Activated naive CD4-positive, alpha-beta T cell treated with anti-CD3 and anti-CD28 coated beads, Interleukin-2, amount 50 U/mL, for 24 hours (primary cell): ENCODE results near the gene CEP192.
"Not testable (repeated sequence)": the region's sequence is repeated elsewhere in the genome, so short reads cannot be mapped to it uniquely, and the experiment has no call there.

ENCODE experiments used
- H3K27ac Mint-ChIP-seq: one replicate; pipeline ENCODE4 v1.8.0; 2021; ENCODE audit warnings: mild to moderate bottlenecking, mixed read lengths
- H3K27me3 Mint-ChIP-seq: one replicate; pipeline ENCODE4 v1.8.0; 2021; ENCODE audit warnings: mixed read lengths
- H3K36me3 Mint-ChIP-seq: one replicate; pipeline ENCODE4 v1.8.0; 2021; ENCODE audit warnings: mixed read lengths
- H3K4me1 Mint-ChIP-seq: one replicate; pipeline ENCODE4 v1.8.0; 2021; ENCODE audit warnings: mixed read lengths
- H3K4me3 Mint-ChIP-seq: one replicate; pipeline ENCODE4 v1.8.0; 2021; ENCODE audit warnings: mild to moderate bottlenecking, mixed read lengths
- H3K9me3 Mint-ChIP-seq: one replicate; pipeline ENCODE4 v1.8.0; 2021; ENCODE audit warnings: mixed read lengths

CEP192 gene

GRCh38 chr18:13048061-13048595, 57.0 kb downstream of the CEP192 start:
- Mint-ChIP-seq H3K9me3 (no peaks in the 10 kb centered on the region), H3K4me3 (no peak overlapping the region), H3K4me1 (peaks cover 33% of the 10 kb centered on the region), H3K27ac (no peak overlapping the region), H3K27me3 (no peaks in the 10 kb centered on the region), H3K36me3 (peaks cover 51% of the 10 kb centered on the region)

DNA sequence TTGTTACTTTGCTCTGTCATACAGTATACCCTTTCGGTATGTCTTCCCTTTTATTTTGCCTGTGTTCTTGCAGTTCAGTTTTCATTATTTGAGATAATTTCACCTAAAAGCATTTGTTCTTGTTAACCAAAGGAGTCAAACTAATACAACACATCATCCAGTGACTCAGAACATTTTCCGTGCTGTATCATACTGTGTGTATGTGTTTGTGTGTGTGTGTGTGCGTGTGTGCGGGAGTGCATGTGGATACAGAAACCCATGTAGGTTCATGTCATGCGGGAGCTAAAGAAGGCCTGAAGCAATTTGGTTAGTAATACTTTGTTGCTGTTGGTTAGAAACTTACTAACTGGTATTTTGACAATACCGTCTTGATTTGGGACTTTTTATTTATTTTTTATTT, 60.0 kb downstream of the CEP192 start:
- Mint-ChIP-seq H3K4me3 (no peak overlapping the region), H3K9me3 (no peaks in the 10 kb centered on the region), H3K27me3 (no peaks in the 10 kb centered on the region), H3K36me3 (peaks cover 39% of the 10 kb centered on the region), H3K27ac (peak overlapping the region; percentile 19), H3K4me1 (peaks cover 16% of the 10 kb centered on the region)

- Mint-ChIP-seq H3K4me1 (peaks cover 12% of the 10 kb centered on the region), H3K36me3 (peaks cover 35% of the 10 kb centered on the region), H3K9me3 (no peaks in the 10 kb centered on the region), H3K4me3 (no peak overlapping the region), H3K27me3 (no peaks in the 10 kb centered on the region), H3K27ac (no peak overlapping the region)
Observed at GRCh38 chr18:13051950-13052349, 60.8 kb downstream of the CEP192 start.

- H3K27ac Mint-ChIP-seq, result no peak overlapping the region
- no peak overlapping the region for H3K4me3 Mint-ChIP-seq
- H3K27me3 Mint-ChIP-seq, result no peaks in the 10 kb centered on the region
- H3K9me3 Mint-ChIP-seq, result no peaks in the 10 kb centered on the region
- H3K36me3 Mint-ChIP-seq, result peaks cover 23% of the 10 kb centered on the region
- H3K4me1 Mint-ChIP-seq, result peaks cover 12% of the 10 kb centered on the region
Observed at GRCh38 chr18:13054336-13054735, 63.2 kb downstream of the CEP192 start.

- no peak overlapping the region for H3K27ac Mint-ChIP-seq
- H3K36me3 Mint-ChIP-seq, result peaks cover 29% of the 10 kb centered on the region
- H3K4me1 Mint-ChIP-seq, result peaks cover 24% of the 10 kb centered on the region
- no peaks in the 10 kb centered on the region for H3K27me3 Mint-ChIP-seq
- H3K9me3 Mint-ChIP-seq, result no peaks in the 10 kb centered on the region
- H3K4me3 Mint-ChIP-seq, result no peak overlapping the region
Observed at GRCh38 chr18:13061630-13062189, 70.5 kb downstream of the CEP192 start.

DNA sequence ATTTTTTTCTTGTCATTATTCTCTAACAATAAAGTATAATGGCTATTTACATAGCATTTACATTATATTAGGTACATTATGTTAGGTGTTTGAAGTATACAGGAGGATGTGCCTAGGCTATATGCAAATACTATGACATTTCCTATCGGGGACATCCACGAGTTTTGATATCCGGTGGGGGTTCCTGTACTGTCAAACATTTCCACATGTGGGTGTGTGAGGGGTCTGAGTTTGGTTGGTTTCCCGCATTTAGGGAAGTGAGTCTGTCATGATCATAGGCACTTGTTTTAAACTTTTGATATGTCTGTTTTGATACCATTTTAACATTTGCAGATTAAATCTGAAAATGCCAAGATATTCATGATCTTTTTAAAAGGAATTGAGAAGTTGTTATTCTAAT, 76.0 kb downstream of the CEP192 start:
- Mint-ChIP-seq H3K4me3 (peak overlapping the region; percentile 11), H3K27ac (peak overlapping the region; percentile 19), H3K36me3 (peaks cover 31% of the 10 kb centered on the region), H3K4me1 (peaks cover 34% of the 10 kb centered on the region), H3K27me3 (no peaks in the 10 kb centered on the region), H3K9me3 (no peaks in the 10 kb centered on the region)

DNA sequence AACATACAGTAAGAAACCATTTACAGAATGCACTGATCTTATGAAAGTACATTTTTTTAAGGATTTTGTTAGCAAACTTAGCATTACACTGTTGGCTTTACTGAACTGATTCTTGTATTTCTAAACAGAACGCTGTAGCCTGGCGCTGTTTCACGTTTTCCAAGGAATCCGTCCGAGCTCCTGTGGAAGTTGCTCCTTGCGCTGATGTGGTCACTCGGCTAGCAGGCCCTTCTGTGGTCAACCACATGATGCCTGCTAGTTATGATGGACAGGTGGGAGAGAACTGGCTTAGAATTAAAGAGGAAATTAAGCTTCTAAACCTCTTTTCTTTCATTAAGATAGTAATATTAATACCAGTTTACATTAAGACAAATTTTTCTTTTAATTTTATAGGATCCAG, 76.8 kb downstream of the CEP192 start:
- peaks cover 31% of the 10 kb centered on the region for H3K36me3 Mint-ChIP-seq
- H3K4me1 Mint-ChIP-seq, result peaks cover 34% of the 10 kb centered on the region
- H3K9me3 Mint-ChIP-seq, result no peaks in the 10 kb centered on the region
- no peak overlapping the region for H3K4me3 Mint-ChIP-seq
- no peak overlapping the region for H3K27ac Mint-ChIP-seq
- H3K27me3 Mint-ChIP-seq, result no peaks in the 10 kb centered on the region

GRCh38 chr18:13070460-13070859, 79.3 kb downstream of the CEP192 start:
- no peak overlapping the region for H3K4me3 Mint-ChIP-seq
- no peaks in the 10 kb centered on the region for H3K9me3 Mint-ChIP-seq
- H3K27me3 Mint-ChIP-seq, result no peaks in the 10 kb centered on the region
- H3K36me3 Mint-ChIP-seq, result peaks cover 31% of the 10 kb centered on the region
- no peak overlapping the region for H3K27ac Mint-ChIP-seq
- H3K4me1 Mint-ChIP-seq, result peaks cover 22% of the 10 kb centered on the region

DNA sequence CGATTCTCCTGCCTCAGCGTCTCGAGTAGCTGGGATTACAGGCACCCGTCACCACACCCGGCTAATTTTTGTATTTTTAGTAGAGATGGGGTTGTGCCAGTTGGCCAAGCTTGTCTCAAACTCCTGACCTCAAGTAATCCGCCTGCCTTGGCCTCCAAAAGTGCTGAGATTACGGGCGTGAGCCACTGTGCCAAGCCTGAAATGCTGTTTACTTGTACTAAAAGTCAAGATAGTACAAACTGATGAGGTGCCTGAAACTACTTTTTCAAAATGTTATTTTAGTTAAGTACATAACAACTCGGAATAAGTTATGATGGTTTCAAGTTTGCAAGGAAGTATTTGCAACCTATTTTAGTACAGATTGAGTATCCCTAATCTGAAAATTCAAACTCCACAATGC, 85.7 kb downstream of the CEP192 start:
- H3K9me3 Mint-ChIP-seq, result no peaks in the 10 kb centered on the region
- no peaks in the 10 kb centered on the region for H3K27me3 Mint-ChIP-seq
- H3K27ac Mint-ChIP-seq, result no peak overlapping the region
- peaks cover 47% of the 10 kb centered on the region for H3K36me3 Mint-ChIP-seq
- peaks cover 6% of the 10 kb centered on the region for H3K4me1 Mint-ChIP-seq
- H3K4me3 Mint-ChIP-seq, result no peak overlapping the region

DNA sequence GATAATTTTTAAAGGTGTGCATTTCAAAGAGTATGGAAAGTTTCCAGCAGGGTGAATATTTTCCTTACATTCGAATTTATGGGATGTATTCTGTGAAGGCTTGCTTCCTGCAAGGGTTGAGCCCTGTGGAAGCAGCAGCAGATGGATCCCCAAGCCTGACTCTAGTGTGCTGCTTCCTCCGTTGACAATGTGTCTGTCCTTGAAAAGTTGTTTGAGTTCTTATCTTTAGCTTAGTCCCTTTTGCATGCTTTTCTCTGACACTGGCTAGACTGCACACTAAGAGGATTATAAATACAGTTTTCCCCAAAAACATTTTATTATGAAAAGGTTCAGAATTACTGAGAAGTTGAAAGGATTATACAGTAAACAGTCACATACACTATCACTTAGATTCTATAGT, 86.3 kb downstream of the CEP192 start:
- H3K36me3 Mint-ChIP-seq, result peaks cover 50% of the 10 kb centered on the region
- peaks cover 8% of the 10 kb centered on the region for H3K4me1 Mint-ChIP-seq
- H3K27ac Mint-ChIP-seq, result no peak overlapping the region
- H3K4me3 Mint-ChIP-seq, result no peak overlapping the region
- no peaks in the 10 kb centered on the region for H3K27me3 Mint-ChIP-seq
- no peaks in the 10 kb centered on the region for H3K9me3 Mint-ChIP-seq

GRCh38 chr18:13078065-13078464, 86.9 kb downstream of the CEP192 start:
- H3K4me3 Mint-ChIP-seq, H3K4me1 Mint-ChIP-seq, H3K9me3 Mint-ChIP-seq, H3K27ac Mint-ChIP-seq, H3K27me3 Mint-ChIP-seq: not testable (repeated sequence)
- peaks cover 48% of the 10 kb centered on the region for H3K36me3 Mint-ChIP-seq

DNA sequence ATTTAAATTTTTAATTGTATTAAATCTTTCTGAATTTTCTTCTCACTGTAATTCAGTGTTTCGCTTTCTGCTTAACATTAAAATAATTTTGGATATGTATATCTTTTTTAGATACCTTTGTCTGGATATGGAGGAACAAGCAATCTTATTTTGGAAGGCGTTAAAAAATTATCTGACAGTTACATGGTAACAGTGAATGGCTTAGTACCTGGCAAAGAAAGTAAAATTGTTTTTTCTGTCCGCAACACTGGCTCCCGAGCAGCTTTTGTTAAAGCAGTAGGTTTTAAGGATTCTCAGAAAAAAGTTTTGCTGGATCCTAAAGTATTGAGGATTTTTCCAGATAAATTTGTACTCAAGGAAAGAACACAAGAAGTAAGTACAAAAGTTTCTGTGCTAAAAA, 95.7 kb downstream of the CEP192 start:
- no peak overlapping the region for H3K4me3 Mint-ChIP-seq
- peaks cover 19% of the 10 kb centered on the region for H3K36me3 Mint-ChIP-seq
- H3K27ac Mint-ChIP-seq, result no peak overlapping the region
- H3K27me3 Mint-ChIP-seq, result no peaks in the 10 kb centered on the region
- H3K4me1 Mint-ChIP-seq, result peaks cover 6% of the 10 kb centered on the region
- no peaks in the 10 kb centered on the region for H3K9me3 Mint-ChIP-seq

DNA sequence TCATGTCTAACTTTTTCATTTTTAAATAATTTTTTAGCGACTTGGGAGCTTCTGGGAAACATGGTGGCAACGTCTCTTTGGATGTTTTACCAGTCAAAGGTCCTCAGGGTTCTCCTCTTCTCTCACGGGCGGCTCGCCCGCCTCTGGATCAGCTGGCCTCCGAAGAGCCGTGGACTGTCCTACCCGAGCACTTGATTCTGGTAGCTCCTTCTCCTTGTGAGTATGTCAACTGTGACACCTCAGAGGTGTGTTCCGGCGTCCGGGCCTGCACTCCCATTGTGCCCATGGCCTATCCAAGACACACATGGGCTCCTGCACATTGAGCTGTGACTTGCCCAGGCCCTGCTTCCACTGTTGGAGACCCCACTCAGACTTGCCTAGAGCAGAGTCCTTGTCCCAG, 104.3 kb downstream of the CEP192 start:
- H3K4me3 Mint-ChIP-seq, result no peak overlapping the region
- peaks cover 18% of the 10 kb centered on the region for H3K36me3 Mint-ChIP-seq
- no peaks in the 10 kb centered on the region for H3K4me1 Mint-ChIP-seq
- H3K9me3 Mint-ChIP-seq, result no peaks in the 10 kb centered on the region
- H3K27me3 Mint-ChIP-seq, result no peaks in the 10 kb centered on the region
- H3K27ac Mint-ChIP-seq, result no peak overlapping the region

- Mint-ChIP-seq H3K9me3 (no peaks in the 10 kb centered on the region), H3K4me3 (no peak overlapping the region), H3K27me3 (no peaks in the 10 kb centered on the region)
Observed at GRCh38 chr18:13096232-13096631, 105.1 kb downstream of the CEP192 start.

GRCh38 chr18:13096719-13097118, 105.6 kb downstream of the CEP192 start:
- Mint-ChIP-seq H3K27ac (no peak overlapping the region), H3K4me3 (no peak overlapping the region), H3K36me3 (peaks cover 19% of the 10 kb centered on the region), H3K4me1 (no peaks in the 10 kb centered on the region), H3K9me3 (no peaks in the 10 kb centered on the region), H3K27me3 (no peaks in the 10 kb centered on the region)

More at GRCh38 chr18:13096232-13096631, 105.1 kb downstream of the CEP192 start:
- H3K27ac Mint-ChIP-seq, result no peak overlapping the region
- H3K4me1 Mint-ChIP-seq, result no peaks in the 10 kb centered on the region
- peaks cover 19% of the 10 kb centered on the region for H3K36me3 Mint-ChIP-seq

GRCh38 chr18:13098104-13098503, 106.9 kb downstream of the CEP192 start:
- not testable (repeated sequence) for H3K27me3 Mint-ChIP-seq, H3K9me3 Mint-ChIP-seq, H3K4me1 Mint-ChIP-seq, H3K27ac Mint-ChIP-seq, H3K4me3 Mint-ChIP-seq
- H3K36me3 Mint-ChIP-seq, result peaks cover 26% of the 10 kb centered on the region

- Mint-ChIP-seq H3K9me3 (no peaks in the 10 kb centered on the region), H3K4me1 (no peaks in the 10 kb centered on the region), H3K27me3 (no peaks in the 10 kb centered on the region), H3K4me3 (no peak overlapping the region), H3K27ac (no peak overlapping the region), H3K36me3 (peaks cover 25% of the 10 kb centered on the region)
Observed at GRCh38 chr18:13099113-13099512, 108.0 kb downstream of the CEP192 start.
